PC-9 (cell line): ENCODE data around the gene DNM1.

Experiments
- EZH2 ChIP-seq: fragments of 200-600 bp; sonication (generic); IDR thresholded peaks from 2 replicates; pipeline ENCODE4 v1.8.0; 2017; ENCODE audit warnings: antibody characterized with exemption, low read depth
- TF ChIP-seq, protein P1 (sequence below): fragments of 200-600 bp; sonication (generic); conservative IDR thresholded peaks from 2 replicates; pipeline ENCODE4 v1.6.1; 2017; ENCODE audit warnings: mixed run types, antibody characterized with exemption, mild to moderate bottlenecking, moderate library complexity

DNA sequence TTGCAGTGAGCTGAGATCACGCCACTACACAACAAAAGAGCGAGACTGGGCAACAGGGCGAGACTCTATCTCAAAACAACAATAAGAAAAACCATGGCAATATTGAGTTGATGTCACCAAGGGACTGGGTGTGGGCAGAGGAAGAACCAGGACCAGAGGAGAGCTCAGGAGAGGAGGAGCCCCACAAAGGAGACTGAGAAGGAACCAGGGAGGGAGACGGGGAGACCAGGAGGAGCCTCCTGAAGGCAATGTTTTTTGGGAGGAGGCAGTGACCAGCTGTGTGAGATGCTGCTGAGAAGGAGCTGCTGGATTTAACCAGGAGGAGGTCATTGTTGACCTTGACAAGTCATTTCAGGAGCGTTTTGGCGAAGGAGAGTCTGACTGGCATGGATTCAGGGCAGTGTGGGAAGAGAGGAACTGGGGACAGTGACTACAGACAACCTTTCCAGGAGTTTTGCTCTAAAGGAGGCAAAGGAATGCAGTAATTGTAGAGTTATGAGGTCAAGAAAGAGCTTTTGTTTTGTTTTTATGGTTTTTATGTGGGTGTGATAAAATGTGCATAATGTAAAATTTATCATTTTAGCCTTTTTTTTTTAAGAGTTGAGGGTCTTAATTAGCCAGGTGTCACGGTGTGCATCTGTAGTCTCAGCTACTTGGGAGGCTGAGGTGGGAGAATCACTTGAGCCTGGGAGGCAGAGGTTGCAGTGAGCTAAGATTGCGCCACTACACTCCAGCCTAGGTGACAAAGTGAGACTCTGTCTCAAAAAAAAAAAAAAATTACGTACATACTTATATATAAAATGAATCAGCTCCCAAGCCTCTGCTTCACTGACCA is 101.2 kb downstream of the DNM1 start:
- TF ChIP-seq, protein P1, sequence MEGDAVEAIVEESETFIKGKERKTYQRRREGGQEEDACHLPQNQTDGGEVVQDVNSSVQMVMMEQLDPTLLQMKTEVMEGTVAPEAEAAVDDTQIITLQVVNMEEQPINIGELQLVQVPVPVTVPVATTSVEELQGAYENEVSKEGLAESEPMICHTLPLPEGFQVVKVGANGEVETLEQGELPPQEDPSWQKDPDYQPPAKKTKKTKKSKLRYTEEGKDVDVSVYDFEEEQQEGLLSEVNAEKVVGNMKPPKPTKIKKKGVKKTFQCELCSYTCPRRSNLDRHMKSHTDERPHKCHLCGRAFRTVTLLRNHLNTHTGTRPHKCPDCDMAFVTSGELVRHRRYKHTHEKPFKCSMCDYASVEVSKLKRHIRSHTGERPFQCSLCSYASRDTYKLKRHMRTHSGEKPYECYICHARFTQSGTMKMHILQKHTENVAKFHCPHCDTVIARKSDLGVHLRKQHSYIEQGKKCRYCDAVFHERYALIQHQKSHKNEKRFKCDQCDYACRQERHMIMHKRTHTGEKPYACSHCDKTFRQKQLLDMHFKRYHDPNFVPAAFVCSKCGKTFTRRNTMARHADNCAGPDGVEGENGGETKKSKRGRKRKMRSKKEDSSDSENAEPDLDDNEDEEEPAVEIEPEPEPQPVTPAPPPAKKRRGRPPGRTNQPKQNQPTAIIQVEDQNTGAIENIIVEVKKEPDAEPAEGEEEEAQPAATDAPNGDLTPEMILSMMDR: no peak
- no peak for TF ChIP-seq EZH2
